HS-27A (cell line): Measurements from ENCODE around the gene ACY1.

ENCODE experiments used
- DNase-seq: peaks from one replicate; pipeline ENCODE4 v3.0.0-alpha.2; 2012; ENCODE audit warnings: low read depth, missing footprints

The ACY1 gene

GRCh38 chr3:51963951-51964451 is 19.3 kb upstream of the ACY1 start:
- DNase-seq, result no peak

GRCh38 chr3:51964521-51964920 is 18.8 kb upstream of the ACY1 start:
- DNase-seq, result no peak

GRCh38 chr3:51966016-51966415 is 17.3 kb upstream of the ACY1 start:
- no peak for DNase-seq

GRCh38 chr3:51966486-51966885 is 16.8 kb upstream of the ACY1 start:
- DNase-seq, result no peak

GRCh38 chr3:51966922-51967383 is 16.4 kb upstream of the ACY1 start:
- no peak for DNase-seq

- no peak for DNase-seq
Measured at GRCh38 chr3:51967384-51968169, 15.8 kb upstream of the ACY1 start, which contains the start of gene PCBP4. Gene PCBP4 (minus strand): TSS chr3:51967454. CDS start chr3:51961240, 6,214 bp downstream.

GRCh38 chr3:51968170-51968775 is 15.1 kb upstream of the ACY1 start:
- no peak for DNase-seq

GRCh38 chr3:51968883-51969678 is 14.3 kb upstream of the ACY1 start:
- no peak for DNase-seq

- no peak for DNase-seq
Measured at GRCh38 chr3:51969841-51970240, 13.5 kb upstream of the ACY1 start.

- no peak for DNase-seq
Measured at GRCh38 chr3:51970606-51971300, 12.6 kb upstream of the ACY1 start.

GRCh38 chr3:51971350-51971749 is 12.0 kb upstream of the ACY1 start:
- no peak for DNase-seq

GRCh38 chr3:51974277-51974962 is 8.9 kb upstream of the ACY1 start:
- no peak for DNase-seq

GRCh38 chr3:51974963-51975851 is 8.1 kb upstream of the ACY1 start, which contains the start of gene ABHD14A:
Gene ABHD14A (plus strand): TSS chr3:51975064. CDS start chr3:51975136, 72 bp downstream.
- no peak for DNase-seq

GRCh38 chr3:51975852-51976549 is 7.3 kb upstream of the ACY1 start:
- DNase-seq, result no peak

GRCh38 chr3:51977446-51978142 is 5.7 kb upstream of the ACY1 start:
- DNase-seq, result no peak

- DNase-seq, result no peak
Measured at GRCh38 chr3:51978143-51978502, 5.2 kb upstream of the ACY1 start.

GRCh38 chr3:51980253-51980652 is 3.1 kb upstream of the ACY1 start:
- DNase-seq, result no peak

GRCh38 chr3:51982352-51982837 is 940 bp upstream of the ACY1 start:
- no peak for DNase-seq
